GM19023 (cell line): ENCODE measurements around the gene HAPLN2.
"Not testable (repeated sequence)": the region's sequence is repeated elsewhere in the genome, so short reads cannot be mapped to it uniquely, and the experiment has no call there.

Experiments used
- ATAC-seq: cut with Tn5 transposase; IDR thresholded peaks from one replicate; pipeline ENCODE4 v1.9.1; 2021; ENCODE audit warnings: mild to moderate bottlenecking, moderate library complexity; ENCODE audit not compliant: unreplicated experiment

HAPLN2 gene

DNA sequence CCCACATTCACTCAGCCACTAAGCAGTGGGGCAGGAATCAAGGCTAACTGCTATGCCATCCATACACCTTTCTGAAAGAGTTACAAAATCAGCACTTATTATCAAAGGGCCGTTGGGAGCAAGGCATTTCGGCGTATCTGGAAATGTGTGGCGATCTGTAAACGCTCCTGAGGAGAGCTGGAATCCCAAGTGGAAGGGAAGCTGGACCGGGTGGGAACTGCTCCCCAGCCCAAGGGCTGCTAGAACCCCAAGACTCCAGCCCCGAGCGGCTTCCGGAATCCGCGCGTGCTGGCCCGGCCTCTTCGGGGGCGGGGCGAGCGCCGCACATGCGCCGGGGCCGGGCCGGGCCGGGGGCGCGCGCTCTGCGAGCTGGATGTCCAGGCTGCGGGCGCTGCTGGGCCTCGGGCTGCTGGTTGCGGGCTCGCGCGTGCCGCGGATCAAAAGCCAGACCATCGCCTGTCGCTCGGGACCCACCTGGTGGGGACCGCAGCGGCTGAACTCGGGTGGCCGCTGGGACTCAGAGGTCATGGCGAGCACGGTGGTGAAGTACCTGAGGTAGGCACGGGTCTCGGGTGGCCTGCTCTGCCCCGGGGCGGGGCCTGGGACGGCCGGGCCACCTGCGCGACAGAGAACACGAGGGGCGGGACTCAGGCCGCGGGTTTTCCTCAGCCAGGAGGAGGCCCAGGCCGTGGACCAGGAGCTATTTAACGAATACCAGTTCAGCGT lies 27.6 kb upstream of the HAPLN2 start, which contains the start of gene NAXE:
TSS of gene NAXE (plus strand) at position 345 of the 726 bp plus-strand sequence. CDS start at position 374, 29 bp downstream.
- peak; percentile 96 for ATAC-seq

- no peak for ATAC-seq
Measured at GRCh38 chr1:156592158-156592909, 26.9 kb upstream of the HAPLN2 start.

DNA sequence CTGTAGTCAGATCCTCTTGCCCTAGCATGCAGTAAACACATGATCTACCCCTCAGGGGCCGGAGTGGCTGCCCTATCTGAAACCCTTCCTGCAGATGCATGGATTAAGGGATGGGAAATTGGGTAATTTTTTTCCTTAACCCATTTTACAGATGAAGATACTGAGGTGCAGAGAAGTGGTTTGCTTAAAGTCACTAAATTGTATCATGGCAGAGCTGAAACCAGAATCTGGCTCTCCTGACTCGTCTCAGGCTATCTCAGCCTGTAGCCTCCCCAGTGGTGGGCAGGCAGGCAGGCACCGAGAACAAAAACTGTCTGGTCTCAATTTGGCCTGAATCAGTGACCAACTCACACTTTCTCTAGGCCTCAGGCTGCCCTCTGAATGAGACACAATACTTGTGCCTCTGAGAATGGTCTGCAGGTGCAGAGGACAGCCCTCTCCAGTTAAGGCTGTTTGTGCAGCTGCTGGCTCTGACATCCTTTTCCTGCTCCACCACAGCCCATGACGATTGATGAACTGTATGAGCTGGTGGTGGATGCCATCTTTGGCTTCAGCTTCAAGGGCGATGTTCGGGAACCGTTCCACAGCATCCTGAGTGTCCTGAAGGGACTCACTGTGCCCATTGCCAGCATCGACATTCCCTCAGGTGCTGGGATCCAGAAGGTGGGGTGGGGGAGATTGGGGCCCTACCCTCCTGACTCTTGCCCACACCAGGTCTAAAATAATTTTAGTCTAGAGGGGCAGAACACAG lies 26.1 kb upstream of the HAPLN2 start:
- ATAC-seq, result no peak

DNA sequence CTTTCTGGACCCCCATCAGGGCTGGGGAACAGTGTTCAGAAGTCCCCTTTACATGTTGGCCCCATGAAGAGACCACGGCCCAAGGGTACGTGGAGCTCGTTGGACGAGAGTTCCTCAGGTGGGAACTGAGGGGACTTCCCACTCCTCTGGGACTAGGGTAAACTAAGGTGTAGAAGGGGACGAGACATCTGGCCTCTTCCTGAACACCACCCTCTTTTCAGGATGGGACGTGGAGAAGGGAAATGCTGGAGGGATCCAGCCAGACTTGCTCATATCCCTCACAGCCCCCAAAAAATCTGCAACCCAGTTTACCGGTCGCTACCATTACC lies 25.6 kb upstream of the HAPLN2 start:
- no peak for ATAC-seq

DNA sequence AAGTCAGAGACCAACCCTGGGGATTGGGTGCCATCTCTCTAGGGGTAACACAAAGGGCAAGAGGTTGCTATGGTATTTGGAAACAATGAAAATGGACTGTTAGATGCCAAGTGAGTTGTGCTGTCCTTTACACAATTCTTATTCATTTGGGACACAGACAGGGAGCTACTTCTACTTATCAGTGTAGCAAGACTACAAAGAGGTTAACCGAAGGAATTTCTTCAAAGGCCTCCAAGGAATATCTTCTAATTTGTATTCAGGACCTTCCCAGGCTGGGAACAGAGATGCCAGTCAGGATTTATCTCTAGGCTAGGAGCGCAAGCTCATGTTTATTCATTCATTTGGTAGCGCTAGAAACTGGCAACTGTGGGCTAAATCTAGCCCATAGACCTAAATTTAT lies 25.0 kb upstream of the HAPLN2 start:
- ATAC-seq, result no peak

DNA sequence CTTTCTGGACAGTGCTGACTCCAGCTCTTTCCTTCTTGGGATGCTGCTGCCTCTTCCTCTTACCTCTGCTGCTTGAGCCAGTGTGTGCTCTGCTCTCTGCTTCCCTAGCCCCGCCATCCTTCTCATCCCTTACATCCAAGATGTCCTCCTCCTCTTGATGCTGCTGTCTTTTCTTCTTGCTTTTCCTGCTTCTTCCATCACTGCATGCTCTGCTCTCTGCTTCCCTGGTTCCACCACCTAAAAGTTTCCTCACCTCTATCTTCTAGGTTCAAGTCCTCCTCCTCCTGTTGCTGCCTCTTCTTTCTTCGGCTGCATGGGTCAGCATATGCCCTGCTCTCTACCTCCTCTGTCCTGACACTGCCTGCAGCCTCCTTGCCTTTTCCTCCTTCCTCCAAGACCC lies 24.2 kb upstream of the HAPLN2 start:
- ATAC-seq, result no peak

DNA sequence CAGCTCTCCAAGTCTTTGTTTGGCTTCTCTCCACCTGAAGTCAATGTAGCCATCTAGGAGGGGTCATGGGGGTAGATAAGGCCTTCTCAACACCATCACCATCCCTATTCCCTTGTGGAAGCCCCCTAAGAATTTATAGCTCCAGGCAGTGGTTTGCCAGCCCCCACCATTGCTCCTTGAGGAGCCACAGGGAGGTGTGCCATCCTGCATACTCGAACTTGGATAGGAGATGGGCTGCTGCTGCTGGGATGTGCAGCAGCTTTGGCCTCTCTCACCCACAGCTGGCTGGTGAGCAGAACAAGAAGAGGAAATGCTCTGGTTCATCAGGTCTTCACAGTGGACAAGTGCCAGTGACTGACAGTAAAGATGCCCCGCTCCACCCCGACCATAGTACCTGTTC lies 22.8 kb upstream of the HAPLN2 start:
- ATAC-seq, result no peak

- ATAC-seq, result no peak
Measured at GRCh38 chr1:156598125-156598524, 21.1 kb upstream of the HAPLN2 start.

- no peak for ATAC-seq
Measured at GRCh38 chr1:156598731-156599432, 20.3 kb upstream of the HAPLN2 start.

DNA sequence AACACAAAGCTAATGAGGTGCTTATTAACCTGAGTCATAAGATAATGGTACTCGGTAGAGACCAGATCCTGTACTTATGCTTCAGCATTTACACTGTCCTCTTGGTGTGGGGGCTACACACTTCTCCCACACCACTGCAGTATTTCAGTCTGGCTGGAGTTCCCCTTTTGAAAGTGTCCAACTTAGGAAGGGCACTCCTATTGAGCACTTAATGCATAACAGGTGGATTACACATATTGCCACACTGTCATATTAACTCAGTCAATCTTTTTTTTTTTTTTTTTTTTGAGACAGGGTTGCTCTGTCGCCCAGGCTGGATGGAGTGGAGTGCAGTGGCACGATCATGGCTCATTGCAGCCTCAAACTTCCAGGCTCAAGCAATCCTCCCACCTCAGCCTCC lies 19.4 kb upstream of the HAPLN2 start:
- no peak for ATAC-seq

DNA sequence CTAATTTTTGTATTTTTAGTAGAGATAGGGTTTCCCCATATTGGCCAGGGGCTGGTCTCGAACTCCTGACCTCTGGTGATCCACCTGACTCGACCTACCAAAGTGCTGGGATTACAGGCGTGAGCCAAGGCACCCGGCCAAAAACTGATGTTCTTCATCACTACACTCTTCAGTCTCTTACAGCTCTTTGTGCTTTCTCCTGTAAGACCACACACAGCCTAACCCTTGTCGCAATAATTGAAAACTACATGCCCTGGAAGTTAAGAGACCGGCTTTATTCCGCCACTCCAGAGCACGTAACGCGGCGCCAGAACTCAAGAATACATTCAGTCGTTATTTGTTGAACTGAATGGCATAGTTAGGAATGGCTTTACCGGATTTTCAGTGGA lies 18.5 kb upstream of the HAPLN2 start:
- ATAC-seq, result no peak

DNA sequence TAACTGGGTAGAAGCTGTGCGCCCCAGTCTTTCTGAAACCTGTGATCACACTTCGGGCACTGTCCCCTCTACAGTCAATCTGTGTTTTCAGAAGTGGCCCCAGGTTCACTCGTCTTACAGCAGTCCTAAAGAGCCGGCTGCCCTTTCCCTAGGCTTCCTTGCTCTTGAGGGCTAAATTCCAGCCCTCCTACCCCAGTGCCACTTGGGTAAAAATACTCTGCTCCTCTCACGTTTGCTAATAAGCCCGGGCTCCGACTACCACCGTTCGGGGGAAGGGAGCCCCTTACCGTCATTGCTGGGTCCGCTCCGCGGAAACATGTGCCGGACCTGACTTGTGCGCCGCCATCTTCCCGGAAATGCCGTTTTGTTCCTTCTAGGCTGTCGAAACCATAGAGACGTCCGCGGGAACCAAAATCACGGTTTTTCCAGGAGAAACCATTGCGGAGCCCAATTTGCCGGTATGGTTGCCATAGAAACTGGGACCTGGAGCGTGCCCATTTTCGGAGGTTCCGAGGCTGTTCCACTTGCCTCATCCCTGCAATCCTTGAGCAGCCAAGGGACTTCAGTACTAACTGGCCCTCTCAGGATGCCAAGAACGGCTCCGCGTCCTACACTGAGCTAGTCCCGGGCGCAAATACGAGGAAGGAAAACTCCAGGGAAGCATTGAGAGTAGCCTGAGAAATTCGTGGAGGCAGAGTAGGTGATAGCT lies 17.9 kb upstream of the HAPLN2 start, which contains the start of gene GPATCH4:
TSS of gene GPATCH4 (minus strand) at position 358 of the 709 bp plus-strand sequence.
- peak; percentile 72 for ATAC-seq

- ATAC-seq, result no peak
Measured at GRCh38 chr1:156601892-156602291, 17.3 kb upstream of the HAPLN2 start.

GRCh38 chr1:156602557-156602993 lies 16.6 kb upstream of the HAPLN2 start:
- ATAC-seq, result no peak

DNA sequence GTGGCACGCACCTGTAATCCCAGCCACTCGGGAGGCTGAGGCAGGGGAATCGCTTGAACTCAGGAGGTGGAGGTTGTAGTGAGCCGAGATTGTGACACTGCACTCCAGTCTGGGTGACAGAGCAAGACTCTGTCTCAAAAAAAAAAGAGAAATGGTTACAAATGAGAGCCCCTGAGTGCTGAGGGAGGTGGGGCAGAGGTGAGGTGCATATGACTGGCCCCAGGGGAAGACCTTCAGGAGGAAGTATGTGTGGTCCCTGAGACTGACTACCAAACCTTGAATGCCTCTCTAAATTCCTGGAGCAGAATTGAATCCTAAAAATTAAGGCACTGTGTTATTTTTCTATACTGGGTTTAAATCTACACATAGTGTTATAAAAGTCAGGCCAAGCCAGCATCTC lies 11.9 kb upstream of the HAPLN2 start:
- ATAC-seq, result not testable (repeated sequence)

DNA sequence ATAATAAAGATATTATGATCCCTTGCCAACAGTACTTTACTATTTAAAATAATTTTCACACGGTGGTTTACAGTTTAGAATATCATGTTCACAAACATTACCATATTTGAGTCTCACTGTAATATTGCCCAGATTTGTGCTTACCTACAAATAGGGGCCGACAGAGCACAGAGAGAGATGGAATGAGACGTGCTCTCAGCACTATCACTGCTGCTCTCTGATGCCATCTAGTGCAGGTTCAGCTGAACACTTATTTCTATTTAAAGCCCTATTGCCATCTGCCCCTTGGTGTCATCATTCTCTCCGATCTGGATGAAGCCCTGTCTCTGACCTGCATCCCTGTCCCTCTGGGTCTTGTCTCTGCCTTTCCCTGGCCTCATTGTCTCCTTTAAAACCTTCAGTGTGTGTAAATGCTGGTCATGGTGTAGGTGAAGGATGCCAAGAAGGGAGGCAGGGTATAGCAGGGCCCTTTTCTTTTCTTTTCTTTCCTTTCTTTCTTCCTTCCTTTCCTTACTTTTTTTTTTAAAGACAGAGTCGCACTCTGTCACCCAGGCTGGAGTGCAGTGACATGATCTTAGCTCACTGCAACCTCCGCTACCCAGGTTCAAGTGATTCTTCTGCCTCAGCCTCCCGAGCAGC lies 11.1 kb upstream of the HAPLN2 start:
- ATAC-seq, result no peak

GRCh38 chr1:156608981-156609380 lies 10.2 kb upstream of the HAPLN2 start:
- ATAC-seq, result no peak

DNA sequence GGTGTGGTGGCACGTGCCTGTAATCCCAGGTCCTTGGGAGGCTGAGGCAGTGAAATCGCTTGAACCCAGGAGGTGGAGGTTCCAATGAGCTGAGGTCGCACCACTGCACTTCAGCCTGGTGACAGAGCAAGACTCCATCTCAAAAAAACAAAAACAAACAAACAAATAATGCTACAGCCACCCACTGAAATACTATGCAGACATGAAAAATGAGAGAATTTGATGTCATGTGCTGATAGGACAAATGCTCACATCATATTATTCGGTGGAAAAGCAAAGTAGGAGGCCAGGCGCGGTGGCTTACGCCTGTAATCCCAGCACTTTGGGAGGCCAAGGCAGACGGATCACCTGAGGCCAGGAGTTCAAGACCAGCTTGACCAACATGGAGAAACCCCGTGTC lies 9.1 kb upstream of the HAPLN2 start:
- not testable (repeated sequence) for ATAC-seq

- no peak for ATAC-seq
Measured at GRCh38 chr1:156612666-156613065, 6.5 kb upstream of the HAPLN2 start.

GRCh38 chr1:156615946-156616345 lies 3.3 kb upstream of the HAPLN2 start:
- no peak for ATAC-seq
